Upper lobe of left lung (tissue), 4 donors: ENCODE data around the gene PRICKLE4.

Experiments used
- POLR2A ChIP-seq, 4 donors: fragments of 450-650 bp; IDR thresholded peaks; one replicate each; pipeline ENCODE4 v1.5.1; 2016 to 2017; ENCODE audit warnings: antibody characterized with exemption in 4 of 4, mild to moderate bottlenecking in 2 of 4
- POLR2AphosphoS5 ChIP-seq, 2 donors: sonication (generic); formaldehyde crosslinking; IDR thresholded peaks; one replicate each; pipeline ENCODE4 v1.5.1; 2017; ENCODE audit warnings: antibody characterized with exemption in 2 of 2
- TF ChIP-seq, protein P1 (sequence below), 6 experiments: fragments of 450-650 bp in 4 of 6; fragments of 200-600 bp in 2 of 6; sonication (generic) in 2 of 6; IDR thresholded peaks; one replicate each; pipeline ENCODE4 v1.5.1; 2016 to 2019; ENCODE audit warnings: antibody characterized with exemption in 6 of 6

DNA sequence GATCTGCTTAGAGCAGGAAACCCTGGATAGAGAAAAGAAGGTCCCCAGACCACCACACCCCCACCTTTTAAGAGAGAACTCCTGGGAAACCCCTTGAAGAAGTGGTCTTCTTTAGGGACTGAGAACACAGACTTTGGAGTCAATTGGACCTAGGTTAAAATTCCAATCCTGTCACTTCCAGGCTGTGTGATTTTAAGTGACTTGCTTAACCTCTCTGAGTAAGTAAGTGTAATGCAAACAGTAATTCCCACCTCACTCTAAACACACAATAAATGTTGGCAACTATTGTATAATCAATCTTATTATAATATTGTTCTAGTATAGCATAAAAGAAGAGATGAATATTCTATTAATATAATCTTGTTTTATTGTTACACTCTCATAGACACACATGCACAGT lies 48.4 kb upstream of the PRICKLE4 start:
- TF ChIP-seq, protein P1, sequence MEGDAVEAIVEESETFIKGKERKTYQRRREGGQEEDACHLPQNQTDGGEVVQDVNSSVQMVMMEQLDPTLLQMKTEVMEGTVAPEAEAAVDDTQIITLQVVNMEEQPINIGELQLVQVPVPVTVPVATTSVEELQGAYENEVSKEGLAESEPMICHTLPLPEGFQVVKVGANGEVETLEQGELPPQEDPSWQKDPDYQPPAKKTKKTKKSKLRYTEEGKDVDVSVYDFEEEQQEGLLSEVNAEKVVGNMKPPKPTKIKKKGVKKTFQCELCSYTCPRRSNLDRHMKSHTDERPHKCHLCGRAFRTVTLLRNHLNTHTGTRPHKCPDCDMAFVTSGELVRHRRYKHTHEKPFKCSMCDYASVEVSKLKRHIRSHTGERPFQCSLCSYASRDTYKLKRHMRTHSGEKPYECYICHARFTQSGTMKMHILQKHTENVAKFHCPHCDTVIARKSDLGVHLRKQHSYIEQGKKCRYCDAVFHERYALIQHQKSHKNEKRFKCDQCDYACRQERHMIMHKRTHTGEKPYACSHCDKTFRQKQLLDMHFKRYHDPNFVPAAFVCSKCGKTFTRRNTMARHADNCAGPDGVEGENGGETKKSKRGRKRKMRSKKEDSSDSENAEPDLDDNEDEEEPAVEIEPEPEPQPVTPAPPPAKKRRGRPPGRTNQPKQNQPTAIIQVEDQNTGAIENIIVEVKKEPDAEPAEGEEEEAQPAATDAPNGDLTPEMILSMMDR (IDR thresholded peaks at IDR 0.05) = no peak
- TF ChIP-seq POLR2A (IDR thresholded peaks at IDR 0.05) = no peak
- no peak for TF ChIP-seq POLR2AphosphoS5 (IDR thresholded peaks at IDR 0.05)
